HL-60 (cell line): Measurements from ENCODE around the gene PLD5.

Experiments
- GABPA ChIP-seq: IDR thresholded peaks from 2 replicates; pipeline ENCODE4 v1.6.1; 2012; ENCODE audit warnings: low read depth
- POLR2AphosphoS5 ChIP-seq: IDR thresholded peaks from 2 replicates; pipeline ENCODE4 v1.6.1; 2012; ENCODE audit warnings: low read depth
- TF ChIP-seq, protein P1 (sequence below): IDR thresholded peaks from one replicate; pipeline ENCODE4 v1.5.1; 2011; ENCODE audit warnings: low read length, control low read depth, inconsistent platforms; ENCODE audit not compliant: insufficient read depth
- TF ChIP-seq, protein P2 (sequence below): IDR thresholded peaks from 2 replicates; pipeline ENCODE4 v1.6.1; 2012; ENCODE audit warnings: low read depth; ENCODE audit not compliant: insufficient replicate concordance

DNA sequence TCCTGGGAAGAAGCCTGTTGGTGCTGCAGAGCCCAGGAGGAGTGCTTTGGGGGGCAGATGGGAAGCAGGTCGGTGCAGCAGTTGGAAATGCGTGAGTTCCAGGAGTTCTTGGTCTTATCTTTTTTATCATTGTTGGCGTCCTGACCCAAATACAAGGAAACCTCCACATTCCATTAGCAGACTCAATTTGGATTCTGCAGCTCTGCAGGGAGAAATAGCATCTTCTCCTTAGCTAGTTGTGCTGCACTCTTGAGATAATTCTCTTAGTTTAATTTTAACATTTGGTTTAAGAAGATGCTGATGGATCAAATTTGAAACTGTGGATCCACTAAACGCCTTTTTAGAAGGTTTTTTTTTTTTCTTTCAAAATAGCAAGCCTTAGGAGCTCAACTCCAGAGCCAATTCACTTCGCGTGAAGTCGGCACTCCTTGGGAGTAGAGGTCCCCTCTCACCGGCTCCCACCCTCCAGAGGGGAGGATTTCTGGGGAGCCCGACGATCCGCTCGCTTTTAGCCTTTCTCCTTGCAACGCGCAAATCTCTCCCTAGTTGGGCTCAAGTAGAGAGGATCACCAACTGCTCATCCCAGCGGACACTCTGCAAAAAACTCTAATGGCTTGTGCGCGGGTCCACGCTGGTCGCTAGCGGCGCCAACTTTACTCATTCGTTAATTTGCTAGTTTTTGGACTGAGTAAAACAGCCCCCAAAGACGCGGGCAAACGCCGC is 1.3 kb downstream of the PLD5 start:
- TF ChIP-seq, protein P1, sequence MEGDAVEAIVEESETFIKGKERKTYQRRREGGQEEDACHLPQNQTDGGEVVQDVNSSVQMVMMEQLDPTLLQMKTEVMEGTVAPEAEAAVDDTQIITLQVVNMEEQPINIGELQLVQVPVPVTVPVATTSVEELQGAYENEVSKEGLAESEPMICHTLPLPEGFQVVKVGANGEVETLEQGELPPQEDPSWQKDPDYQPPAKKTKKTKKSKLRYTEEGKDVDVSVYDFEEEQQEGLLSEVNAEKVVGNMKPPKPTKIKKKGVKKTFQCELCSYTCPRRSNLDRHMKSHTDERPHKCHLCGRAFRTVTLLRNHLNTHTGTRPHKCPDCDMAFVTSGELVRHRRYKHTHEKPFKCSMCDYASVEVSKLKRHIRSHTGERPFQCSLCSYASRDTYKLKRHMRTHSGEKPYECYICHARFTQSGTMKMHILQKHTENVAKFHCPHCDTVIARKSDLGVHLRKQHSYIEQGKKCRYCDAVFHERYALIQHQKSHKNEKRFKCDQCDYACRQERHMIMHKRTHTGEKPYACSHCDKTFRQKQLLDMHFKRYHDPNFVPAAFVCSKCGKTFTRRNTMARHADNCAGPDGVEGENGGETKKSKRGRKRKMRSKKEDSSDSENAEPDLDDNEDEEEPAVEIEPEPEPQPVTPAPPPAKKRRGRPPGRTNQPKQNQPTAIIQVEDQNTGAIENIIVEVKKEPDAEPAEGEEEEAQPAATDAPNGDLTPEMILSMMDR, result no peak
- TF ChIP-seq GABPA, result no peak
- TF ChIP-seq, protein P2, sequence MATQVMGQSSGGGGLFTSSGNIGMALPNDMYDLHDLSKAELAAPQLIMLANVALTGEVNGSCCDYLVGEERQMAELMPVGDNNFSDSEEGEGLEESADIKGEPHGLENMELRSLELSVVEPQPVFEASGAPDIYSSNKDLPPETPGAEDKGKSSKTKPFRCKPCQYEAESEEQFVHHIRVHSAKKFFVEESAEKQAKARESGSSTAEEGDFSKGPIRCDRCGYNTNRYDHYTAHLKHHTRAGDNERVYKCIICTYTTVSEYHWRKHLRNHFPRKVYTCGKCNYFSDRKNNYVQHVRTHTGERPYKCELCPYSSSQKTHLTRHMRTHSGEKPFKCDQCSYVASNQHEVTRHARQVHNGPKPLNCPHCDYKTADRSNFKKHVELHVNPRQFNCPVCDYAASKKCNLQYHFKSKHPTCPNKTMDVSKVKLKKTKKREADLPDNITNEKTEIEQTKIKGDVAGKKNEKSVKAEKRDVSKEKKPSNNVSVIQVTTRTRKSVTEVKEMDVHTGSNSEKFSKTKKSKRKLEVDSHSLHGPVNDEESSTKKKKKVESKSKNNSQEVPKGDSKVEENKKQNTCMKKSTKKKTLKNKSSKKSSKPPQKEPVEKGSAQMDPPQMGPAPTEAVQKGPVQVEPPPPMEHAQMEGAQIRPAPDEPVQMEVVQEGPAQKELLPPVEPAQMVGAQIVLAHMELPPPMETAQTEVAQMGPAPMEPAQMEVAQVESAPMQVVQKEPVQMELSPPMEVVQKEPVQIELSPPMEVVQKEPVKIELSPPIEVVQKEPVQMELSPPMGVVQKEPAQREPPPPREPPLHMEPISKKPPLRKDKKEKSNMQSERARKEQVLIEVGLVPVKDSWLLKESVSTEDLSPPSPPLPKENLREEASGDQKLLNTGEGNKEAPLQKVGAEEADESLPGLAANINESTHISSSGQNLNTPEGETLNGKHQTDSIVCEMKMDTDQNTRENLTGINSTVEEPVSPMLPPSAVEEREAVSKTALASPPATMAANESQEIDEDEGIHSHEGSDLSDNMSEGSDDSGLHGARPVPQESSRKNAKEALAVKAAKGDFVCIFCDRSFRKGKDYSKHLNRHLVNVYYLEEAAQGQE, result no peak
- TF ChIP-seq POLR2AphosphoS5, result no peak
